Liver (tissue), 3 donors: Measurements from ENCODE around the gene EXTL1.

Experiments used
- FOXA1 ChIP-seq: IDR thresholded peaks from 2 replicates; pipeline ENCODE4 v1.6.1; 2016; ENCODE audit warnings: antibody characterized with exemption
- GABPA ChIP-seq, 2 donors: IDR thresholded peaks in 1 of 2; conservative IDR thresholded peaks in 1 of 2; 2 replicates each; pipeline ENCODE4 v1.6.1; 2016; ENCODE audit warnings: antibody characterized with exemption in 2 of 2, mild to moderate bottlenecking in 1 of 2, moderate library complexity in 1 of 2
- RAD21 ChIP-seq, 2 donors: IDR thresholded peaks; 2 replicates each; pipeline ENCODE4 v1.6.1; 2016; ENCODE audit warnings: antibody characterized with exemption in 2 of 2, mild to moderate bottlenecking in 2 of 2
- SP1 ChIP-seq: IDR thresholded peaks from 2 replicates; pipeline ENCODE4 v1.6.1; 2018; ENCODE audit warnings: antibody characterized with exemption, mild to moderate bottlenecking
- TAF1 ChIP-seq: conservative IDR thresholded peaks from 2 replicates; pipeline ENCODE4 v1.6.1; 2016; ENCODE audit warnings: antibody characterized with exemption, mild to moderate bottlenecking
- YY1 ChIP-seq: IDR thresholded peaks from 2 replicates; pipeline ENCODE4 v1.6.1; 2016; ENCODE audit warnings: antibody characterized with exemption, mild to moderate bottlenecking
- TF ChIP-seq, protein P1 (sequence below): fragments of 150-350 bp; IDR thresholded peaks from 2 replicates; pipeline ENCODE4 v1.5.1; 2017; ENCODE audit warnings: improper control_type of control experiment, low read depth, low read length; ENCODE audit not compliant: missing input control
- TF ChIP-seq, protein P2 (sequence below): IDR thresholded peaks from 2 replicates; pipeline ENCODE4 v1.6.1; 2016; ENCODE audit warnings: antibody characterized with exemption
- TF ChIP-seq, protein P3 (sequence below): IDR thresholded peaks from 2 replicates; pipeline ENCODE4 v1.6.1; 2016; ENCODE audit warnings: antibody characterized with exemption, mild to moderate bottlenecking
- donor health status: healthy.
- donor health status: healthy.

DNA sequence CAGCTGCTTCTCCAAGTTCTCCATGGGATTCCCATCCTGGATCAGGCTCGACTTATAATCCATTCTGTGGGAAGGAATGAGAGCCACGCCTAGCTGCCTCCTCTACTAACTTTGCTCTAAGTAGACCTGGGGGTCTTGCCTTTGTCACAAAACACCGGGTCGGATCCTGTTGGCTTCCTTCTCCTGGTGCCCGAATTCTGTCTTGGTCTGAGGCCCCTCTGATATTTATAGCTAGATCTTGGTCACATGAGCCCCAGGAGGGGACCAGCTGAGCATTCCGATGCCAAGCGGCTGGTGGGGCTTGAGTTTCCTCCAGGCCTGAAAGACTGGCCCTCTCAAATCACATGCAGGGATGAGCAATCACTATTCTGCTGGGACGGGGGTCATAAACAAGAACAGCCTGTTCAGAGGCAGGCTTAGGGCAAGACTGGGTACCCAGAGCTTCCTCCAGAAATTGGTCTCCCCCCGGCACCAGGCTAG, 45.9 kb downstream of the EXTL1 start, which contains the start of gene TRIM63:
- TF ChIP-seq, protein P1, sequence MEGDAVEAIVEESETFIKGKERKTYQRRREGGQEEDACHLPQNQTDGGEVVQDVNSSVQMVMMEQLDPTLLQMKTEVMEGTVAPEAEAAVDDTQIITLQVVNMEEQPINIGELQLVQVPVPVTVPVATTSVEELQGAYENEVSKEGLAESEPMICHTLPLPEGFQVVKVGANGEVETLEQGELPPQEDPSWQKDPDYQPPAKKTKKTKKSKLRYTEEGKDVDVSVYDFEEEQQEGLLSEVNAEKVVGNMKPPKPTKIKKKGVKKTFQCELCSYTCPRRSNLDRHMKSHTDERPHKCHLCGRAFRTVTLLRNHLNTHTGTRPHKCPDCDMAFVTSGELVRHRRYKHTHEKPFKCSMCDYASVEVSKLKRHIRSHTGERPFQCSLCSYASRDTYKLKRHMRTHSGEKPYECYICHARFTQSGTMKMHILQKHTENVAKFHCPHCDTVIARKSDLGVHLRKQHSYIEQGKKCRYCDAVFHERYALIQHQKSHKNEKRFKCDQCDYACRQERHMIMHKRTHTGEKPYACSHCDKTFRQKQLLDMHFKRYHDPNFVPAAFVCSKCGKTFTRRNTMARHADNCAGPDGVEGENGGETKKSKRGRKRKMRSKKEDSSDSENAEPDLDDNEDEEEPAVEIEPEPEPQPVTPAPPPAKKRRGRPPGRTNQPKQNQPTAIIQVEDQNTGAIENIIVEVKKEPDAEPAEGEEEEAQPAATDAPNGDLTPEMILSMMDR = no peak
- TF ChIP-seq YY1 (no peak), SP1 (no peak), TAF1 (no peak), RAD21 (IDR thresholded peaks at IDR 0.05) (no peak), GABPA (IDR thresholded peaks at IDR 0.05 in 1 of 2, conservative IDR thresholded peaks at IDR 0.05 in 1 of 2) (no peak), FOXA1 (no peak)
- TF ChIP-seq, protein P2, sequence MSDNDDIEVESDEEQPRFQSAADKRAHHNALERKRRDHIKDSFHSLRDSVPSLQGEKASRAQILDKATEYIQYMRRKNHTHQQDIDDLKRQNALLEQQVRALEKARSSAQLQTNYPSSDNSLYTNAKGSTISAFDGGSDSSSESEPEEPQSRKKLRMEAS = no peak
- TF ChIP-seq, protein P3, sequence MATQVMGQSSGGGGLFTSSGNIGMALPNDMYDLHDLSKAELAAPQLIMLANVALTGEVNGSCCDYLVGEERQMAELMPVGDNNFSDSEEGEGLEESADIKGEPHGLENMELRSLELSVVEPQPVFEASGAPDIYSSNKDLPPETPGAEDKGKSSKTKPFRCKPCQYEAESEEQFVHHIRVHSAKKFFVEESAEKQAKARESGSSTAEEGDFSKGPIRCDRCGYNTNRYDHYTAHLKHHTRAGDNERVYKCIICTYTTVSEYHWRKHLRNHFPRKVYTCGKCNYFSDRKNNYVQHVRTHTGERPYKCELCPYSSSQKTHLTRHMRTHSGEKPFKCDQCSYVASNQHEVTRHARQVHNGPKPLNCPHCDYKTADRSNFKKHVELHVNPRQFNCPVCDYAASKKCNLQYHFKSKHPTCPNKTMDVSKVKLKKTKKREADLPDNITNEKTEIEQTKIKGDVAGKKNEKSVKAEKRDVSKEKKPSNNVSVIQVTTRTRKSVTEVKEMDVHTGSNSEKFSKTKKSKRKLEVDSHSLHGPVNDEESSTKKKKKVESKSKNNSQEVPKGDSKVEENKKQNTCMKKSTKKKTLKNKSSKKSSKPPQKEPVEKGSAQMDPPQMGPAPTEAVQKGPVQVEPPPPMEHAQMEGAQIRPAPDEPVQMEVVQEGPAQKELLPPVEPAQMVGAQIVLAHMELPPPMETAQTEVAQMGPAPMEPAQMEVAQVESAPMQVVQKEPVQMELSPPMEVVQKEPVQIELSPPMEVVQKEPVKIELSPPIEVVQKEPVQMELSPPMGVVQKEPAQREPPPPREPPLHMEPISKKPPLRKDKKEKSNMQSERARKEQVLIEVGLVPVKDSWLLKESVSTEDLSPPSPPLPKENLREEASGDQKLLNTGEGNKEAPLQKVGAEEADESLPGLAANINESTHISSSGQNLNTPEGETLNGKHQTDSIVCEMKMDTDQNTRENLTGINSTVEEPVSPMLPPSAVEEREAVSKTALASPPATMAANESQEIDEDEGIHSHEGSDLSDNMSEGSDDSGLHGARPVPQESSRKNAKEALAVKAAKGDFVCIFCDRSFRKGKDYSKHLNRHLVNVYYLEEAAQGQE = no peak
